BLaER1 (cell line): ENCODE results near the gene RUFY4.
A peak's percentile ranks its signal among the peaks of the same experiment; 100 is the strongest.
"Not testable (repeated sequence)": the region's sequence is repeated elsewhere in the genome, so short reads cannot be mapped to it uniquely, and the experiment has no call there.

Source experiments
- H3K27ac ChIP-seq: shearing (Covaris generic); formaldehyde crosslinking; 2 replicates; pipeline ENCODE4 v1.8.1; 2022
- H3K27me3 ChIP-seq: shearing (Covaris generic); formaldehyde crosslinking; 2 replicates; pipeline ENCODE4 v1.8.1; 2022
- H3K36me3 ChIP-seq: shearing (Covaris generic); formaldehyde crosslinking; 2 replicates; pipeline ENCODE4 v1.8.1; 2022
- H3K4me1 ChIP-seq: shearing (Covaris generic); formaldehyde crosslinking; 2 replicates; pipeline ENCODE4 v1.8.1; 2022
- H3K4me2 ChIP-seq: shearing (Covaris generic); formaldehyde crosslinking; 2 replicates; pipeline ENCODE4 v1.8.1; 2022
- H3K4me3 ChIP-seq: shearing (Covaris generic); formaldehyde crosslinking; 2 replicates; pipeline ENCODE4 v1.8.1; 2022
- H3K9ac ChIP-seq: shearing (Covaris generic); formaldehyde crosslinking; 2 replicates; pipeline ENCODE4 v1.8.1; 2022
- H3K9me3 ChIP-seq: shearing (Covaris generic); formaldehyde crosslinking; 2 replicates; pipeline ENCODE4 v1.8.1; 2022
- H4K20me1 ChIP-seq: shearing (Covaris generic); formaldehyde crosslinking; 2 replicates; pipeline ENCODE4 v1.8.1; 2022
- Cebpa-rat ChIP-seq: shearing (Covaris generic); IDR thresholded peaks from 2 replicates; pipeline ENCODE4 v1.8.1; 2022

RUFY4 gene, protein sequence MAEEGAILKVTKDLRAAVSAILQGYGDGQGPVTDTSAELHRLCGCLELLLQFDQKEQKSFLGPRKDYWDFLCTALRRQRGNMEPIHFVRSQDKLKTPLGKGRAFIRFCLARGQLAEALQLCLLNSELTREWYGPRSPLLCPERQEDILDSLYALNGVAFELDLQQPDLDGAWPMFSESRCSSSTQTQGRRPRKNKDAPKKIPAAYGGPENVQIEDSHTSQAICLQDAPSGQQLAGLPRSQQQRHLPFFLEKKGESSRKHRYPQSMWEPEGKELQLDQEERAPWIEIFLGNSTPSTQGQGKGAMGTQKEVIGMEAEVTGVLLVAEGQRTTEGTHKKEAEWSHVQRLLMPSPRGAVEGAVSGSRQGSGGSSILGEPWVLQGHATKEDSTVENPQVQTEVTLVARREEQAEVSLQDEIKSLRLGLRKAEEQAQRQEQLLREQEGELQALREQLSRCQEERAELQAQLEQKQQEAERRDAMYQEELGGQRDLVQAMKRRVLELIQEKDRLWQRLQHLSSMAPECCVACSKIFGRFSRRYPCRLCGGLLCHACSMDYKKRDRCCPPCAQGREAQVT

DNA sequence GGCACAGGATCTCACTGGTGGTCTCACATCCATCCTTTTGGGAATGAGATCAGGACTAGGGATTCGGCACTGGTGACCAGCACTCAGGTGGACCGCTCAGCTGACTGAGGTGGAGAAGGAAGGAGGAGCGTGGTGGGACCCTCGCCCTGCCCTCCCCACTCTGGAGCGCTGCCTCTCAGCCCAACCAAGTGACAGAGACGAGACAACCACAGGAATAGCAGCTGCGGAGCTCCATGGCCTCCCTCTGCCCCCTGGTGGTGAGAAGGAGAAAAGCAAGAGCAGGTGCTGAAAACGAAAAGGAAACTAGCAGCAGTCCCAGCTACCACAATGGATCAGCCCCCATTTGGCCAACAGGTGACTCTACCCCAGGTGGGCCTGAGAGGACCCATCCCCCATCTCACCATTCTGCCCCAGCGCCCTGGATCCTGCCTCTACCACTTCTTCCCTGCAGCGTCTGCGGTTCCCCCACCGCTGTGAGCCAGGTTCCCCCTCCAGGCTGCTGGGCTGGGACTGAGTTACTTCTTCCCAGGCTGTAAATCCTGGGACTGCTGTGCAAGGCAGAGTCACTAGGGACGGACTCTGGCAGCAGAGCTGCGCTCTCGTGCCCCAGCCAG lies at the start of gene RUFY4:
Gene RUFY4, plus strand, starts transcription at position 533 of the 614 bp plus-strand sequence. CDS start 1,353 bp downstream, outside the sequence.
- not testable (repeated sequence) for H3K27me3 ChIP-seq, H3K9ac ChIP-seq, H3K27ac ChIP-seq, H4K20me1 ChIP-seq, H3K4me3 ChIP-seq, H3K9me3 ChIP-seq, H3K36me3 ChIP-seq
- peak within 1 kb of the TSS; percentile 28; the same call in 1 of the 2 replicates for H3K4me2 ChIP-seq
- H3K4me1 ChIP-seq = peaks cover 19% of the 10 kb centered on the region

DNA sequence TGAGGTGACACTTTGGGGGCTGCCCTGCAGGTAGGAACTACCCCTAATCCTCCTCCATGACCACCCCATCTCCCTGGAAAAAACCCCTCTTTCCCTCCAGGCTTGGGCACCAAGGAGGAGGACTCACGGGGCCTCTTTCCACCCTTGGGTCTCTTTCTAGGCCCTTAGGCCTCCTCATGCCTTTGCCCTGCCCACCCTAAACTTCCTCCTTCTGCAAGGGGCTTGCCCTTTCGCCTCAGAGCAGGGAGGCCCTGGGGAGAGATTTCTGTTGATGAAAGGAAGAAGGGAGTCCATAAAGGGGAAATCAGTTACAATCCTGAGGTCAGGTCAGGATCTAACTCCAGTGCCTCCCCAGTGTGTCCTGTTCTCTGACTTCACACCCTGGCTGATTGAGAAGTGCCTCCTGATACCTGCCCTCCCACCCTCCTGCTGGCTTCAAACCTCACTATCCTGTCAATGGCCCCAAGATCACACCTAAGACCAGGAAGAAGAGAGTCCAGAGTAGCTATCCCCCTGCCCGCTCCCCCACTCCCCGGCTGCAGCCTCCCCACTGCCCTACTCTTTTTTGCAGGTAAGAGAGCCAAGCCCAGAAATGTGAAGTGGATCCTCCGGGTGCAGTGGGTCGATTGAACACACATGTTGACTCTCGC lies 49.5 kb upstream of the RUFY4 start:
- Histone ChIP-seq H3K36me3 (no peaks in the 10 kb centered on the region), H3K4me3 (peak overlapping the region; percentile 52), H3K27ac (peak overlapping the region; percentile 93), H3K4me2 (peak overlapping the region; percentile 98), H3K9ac (peak overlapping the region; percentile 82), H3K9me3 (no peaks in the 10 kb centered on the region), H4K20me1 (no peaks in the 10 kb centered on the region), H3K27me3 (no peaks in the 10 kb centered on the region), H3K4me1 (peaks cover 100% of the 10 kb centered on the region)
- TF ChIP-seq Cebpa-rat = no peak

DNA sequence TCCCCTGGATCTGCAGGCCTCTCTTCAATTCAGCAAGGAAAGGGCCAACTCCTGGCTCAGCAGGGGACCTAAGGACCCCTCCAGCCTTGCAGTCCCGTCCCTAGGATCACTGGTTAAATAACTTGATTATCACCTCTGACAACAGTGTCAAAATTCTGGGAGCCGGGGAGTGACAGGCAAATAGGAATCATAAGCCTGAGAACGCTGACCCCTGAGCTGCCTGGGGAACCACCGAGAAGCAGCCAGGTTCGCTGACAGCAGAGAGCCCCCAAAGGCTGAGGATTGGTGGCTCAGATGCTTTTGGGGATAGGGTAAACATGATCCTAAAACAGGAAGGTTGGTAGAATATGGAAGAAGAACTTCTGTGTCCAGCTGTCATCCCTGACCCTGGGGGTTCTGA lies 48.8 kb upstream of the RUFY4 start:
- H4K20me1 ChIP-seq = no peaks in the 10 kb centered on the region
- peak overlapping the region; percentile 82 for H3K9ac ChIP-seq
- no peaks in the 10 kb centered on the region for H3K27me3 ChIP-seq
- peak overlapping the region; percentile 52 for H3K4me3 ChIP-seq
- H3K4me2 ChIP-seq = peak overlapping the region; percentile 98
- H3K27ac ChIP-seq = peak overlapping the region; percentile 93
- H3K4me1 ChIP-seq = peaks cover 100% of the 10 kb centered on the region
- H3K36me3 ChIP-seq = no peaks in the 10 kb centered on the region
- no peak for TF ChIP-seq Cebpa-rat
- no peaks in the 10 kb centered on the region for H3K9me3 ChIP-seq

DNA sequence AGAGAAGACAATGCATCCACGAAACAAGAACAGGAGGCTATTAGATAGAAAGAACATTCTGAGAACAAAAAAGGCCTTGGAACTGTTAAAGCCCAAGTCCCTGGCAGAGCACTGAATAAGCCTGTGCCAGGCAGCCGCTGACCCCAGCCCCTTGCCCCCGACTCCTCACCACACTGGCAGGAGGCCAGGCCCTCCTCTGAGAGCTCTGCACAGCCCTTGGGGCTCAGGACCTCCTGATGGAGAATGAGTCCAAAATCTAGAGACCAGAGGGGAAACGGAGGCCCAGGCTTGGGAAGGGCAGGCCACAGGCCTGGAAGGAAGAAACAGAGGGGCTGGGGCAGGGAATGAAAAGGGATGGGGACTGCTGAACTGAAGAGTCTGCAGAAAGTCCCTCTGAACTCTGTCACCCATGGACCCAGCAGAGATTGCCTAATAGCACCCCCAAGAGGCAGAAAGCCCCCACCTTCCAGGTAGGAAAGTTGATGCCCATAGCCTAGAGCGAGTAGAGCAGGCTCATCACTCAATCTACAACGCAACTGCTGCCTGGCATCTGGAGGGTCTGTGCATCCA lies 48.0 kb upstream of the RUFY4 start:
- peaks cover 100% of the 10 kb centered on the region for H3K4me1 ChIP-seq
- peak overlapping the region; percentile 98 for H3K4me2 ChIP-seq
- TF ChIP-seq Cebpa-rat = peak; percentile 41; the same call in 1 of the 2 replicates

DNA sequence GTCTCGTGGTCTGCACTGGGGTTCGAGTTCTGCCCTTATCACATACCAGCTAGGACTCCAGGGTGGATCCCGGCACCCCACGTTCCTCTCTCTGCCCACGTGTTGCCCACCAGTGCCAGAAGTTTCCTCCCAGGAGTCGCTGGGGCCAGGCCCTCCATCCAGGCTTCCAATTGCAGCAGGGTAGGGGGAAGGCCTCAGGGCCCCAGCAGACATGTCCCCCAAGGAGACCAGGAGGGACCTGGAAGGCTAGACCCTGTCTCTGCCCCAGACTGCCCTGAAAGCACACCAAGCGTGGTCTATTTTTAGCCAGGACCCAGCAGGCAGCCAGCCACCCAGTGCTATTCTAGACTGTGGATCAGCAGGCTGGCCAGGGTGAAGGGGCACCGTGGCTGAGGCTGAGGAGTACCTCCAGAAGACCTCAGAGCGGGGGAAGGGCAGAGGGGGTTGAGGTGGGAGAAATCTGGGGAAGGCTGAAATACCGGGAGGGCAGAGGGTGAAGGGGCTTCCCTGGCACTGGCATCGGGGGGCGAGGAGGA lies 47.4 kb upstream of the RUFY4 start:
- no peak for TF ChIP-seq Cebpa-rat

More for the DNA sequence above, 48.0 kb upstream of the RUFY4 start:
- no peaks in the 10 kb centered on the region for H3K36me3 ChIP-seq
- peak overlapping the region; percentile 52 for H3K4me3 ChIP-seq
- H4K20me1 ChIP-seq = no peaks in the 10 kb centered on the region
- H3K27me3 ChIP-seq = no peaks in the 10 kb centered on the region
- peak overlapping the region; percentile 93 for H3K27ac ChIP-seq
- no peaks in the 10 kb centered on the region for H3K9me3 ChIP-seq
- peak overlapping the region; percentile 82 for H3K9ac ChIP-seq

DNA sequence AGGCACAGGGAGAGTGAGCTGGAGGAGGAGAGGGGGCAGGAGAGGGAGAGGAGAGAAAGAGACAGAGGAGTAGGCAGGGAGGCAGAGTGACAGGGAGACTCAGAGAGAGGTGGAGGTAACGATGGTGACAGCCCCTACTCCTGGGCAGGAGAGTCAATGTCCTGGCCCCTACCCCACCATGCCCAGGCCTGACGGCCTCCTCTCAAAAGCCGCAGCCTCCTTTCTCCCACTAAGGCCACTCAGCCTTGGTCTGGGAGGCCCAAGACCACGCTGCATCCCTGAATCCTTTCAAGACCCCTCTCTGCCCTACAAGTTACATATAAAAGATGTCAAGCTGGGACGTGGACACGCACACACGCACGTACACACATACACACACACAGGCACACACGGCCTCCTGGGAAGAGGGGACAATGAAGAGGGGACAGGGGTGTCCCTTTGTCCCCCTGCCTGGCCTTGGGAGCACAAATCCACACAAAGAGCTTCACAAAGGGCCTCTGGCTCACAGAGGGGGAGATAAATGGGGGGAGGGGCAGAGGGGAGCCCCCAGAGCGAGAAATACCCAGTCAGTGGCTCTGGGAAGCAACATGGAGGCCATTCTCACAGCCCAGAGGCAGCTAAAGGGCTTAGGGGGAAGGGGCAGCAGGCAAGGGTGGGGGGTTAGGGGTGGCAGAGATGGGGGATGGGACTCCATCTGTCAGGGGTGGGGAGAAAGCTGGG lies 46.8 kb upstream of the RUFY4 start:
- Histone ChIP-seq H3K9ac (peak overlapping the region; percentile 82), H3K4me2 (peak overlapping the region; percentile 98), H3K27me3 (no peaks in the 10 kb centered on the region), H3K27ac (peak overlapping the region; percentile 93), H3K4me1 (peaks cover 100% of the 10 kb centered on the region), H4K20me1 (no peaks in the 10 kb centered on the region), H3K9me3 (no peaks in the 10 kb centered on the region), H3K36me3 (no peaks in the 10 kb centered on the region), H3K4me3 (no peak overlapping the region)
- no peak for TF ChIP-seq Cebpa-rat

More for the DNA sequence above, 47.4 kb upstream of the RUFY4 start:
- Histone ChIP-seq H3K27ac (peak overlapping the region; percentile 93), H3K36me3 (no peaks in the 10 kb centered on the region), H3K4me2 (peak overlapping the region; percentile 98), H3K4me1 (peaks cover 100% of the 10 kb centered on the region), H4K20me1 (no peaks in the 10 kb centered on the region), H3K4me3 (peak overlapping the region; percentile 52; the same call in 1 of the 2 replicates), H3K27me3 (no peaks in the 10 kb centered on the region), H3K9ac (peak overlapping the region; percentile 82), H3K9me3 (no peaks in the 10 kb centered on the region)

DNA sequence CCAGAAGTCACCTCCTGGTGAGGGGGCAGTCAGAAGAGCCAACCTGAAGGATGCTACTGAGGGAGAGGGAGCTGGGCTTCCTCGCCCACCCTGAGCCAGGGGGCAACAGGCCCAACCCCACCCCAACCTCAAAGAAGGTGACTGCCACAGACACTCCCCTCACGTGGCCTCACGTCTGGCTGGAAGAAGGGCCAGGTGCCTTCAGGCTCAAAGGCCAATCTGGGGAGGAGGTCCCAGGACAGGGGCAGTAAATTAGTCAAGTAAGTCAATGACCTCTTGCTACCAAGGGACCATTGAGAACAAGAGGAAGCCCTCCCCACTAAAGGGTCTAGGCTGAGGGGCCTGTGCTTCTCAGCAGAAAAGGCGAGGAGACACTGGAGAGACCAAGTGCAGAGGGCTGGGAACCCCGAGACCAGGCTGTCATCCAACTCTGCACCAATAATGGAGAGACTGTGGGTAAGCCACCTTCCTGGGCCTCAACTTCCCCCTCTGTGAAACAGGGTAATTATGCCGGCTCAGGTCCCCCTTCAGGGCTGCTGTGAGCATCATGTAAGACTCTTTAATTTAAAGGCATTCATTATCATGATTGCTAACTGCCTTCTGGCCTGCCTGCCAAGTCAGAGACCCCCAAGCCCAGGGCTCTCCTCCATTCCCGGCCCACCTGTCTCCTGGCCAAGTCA lies 46.1 kb upstream of the RUFY4 start:
- H3K4me2 ChIP-seq = peak overlapping the region; percentile 98
- H3K27ac ChIP-seq = peak overlapping the region; percentile 93
- H4K20me1 ChIP-seq = no peaks in the 10 kb centered on the region
- no peaks in the 10 kb centered on the region for H3K36me3 ChIP-seq
- no peaks in the 10 kb centered on the region for H3K27me3 ChIP-seq
- H3K9me3 ChIP-seq = no peaks in the 10 kb centered on the region
- no peak overlapping the region for H3K4me3 ChIP-seq
- no peak for TF ChIP-seq Cebpa-rat
- peaks cover 100% of the 10 kb centered on the region for H3K4me1 ChIP-seq
- no peak overlapping the region for H3K9ac ChIP-seq

DNA sequence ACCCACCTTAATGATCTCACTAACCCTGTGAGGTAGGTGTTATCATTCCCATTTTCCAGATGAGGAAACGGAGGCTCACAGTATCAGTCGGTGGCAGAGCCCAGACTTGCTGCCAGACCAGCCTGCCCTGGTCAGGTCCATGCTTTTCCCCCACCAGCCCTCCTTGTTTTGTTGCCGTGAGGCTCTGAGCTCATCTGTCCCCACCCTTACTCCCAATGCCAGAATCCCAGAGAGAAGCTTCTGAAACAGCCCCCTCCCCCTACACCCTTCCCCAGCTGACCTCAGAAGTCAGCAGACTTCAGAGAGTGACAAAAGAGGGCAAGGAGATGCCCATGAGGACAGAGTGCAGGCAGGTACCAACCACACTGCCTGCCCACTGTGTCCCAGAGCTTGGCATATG lies 45.4 kb upstream of the RUFY4 start:
- no peak for TF ChIP-seq Cebpa-rat
- H3K36me3 ChIP-seq = no peaks in the 10 kb centered on the region
- no peaks in the 10 kb centered on the region for H4K20me1 ChIP-seq
- H3K4me3 ChIP-seq = no peak overlapping the region
- peaks cover 100% of the 10 kb centered on the region for H3K4me1 ChIP-seq
- peak overlapping the region; percentile 93 for H3K27ac ChIP-seq
- H3K9me3 ChIP-seq = no peaks in the 10 kb centered on the region
- no peak overlapping the region for H3K9ac ChIP-seq
- H3K27me3 ChIP-seq = no peaks in the 10 kb centered on the region
- peak overlapping the region; percentile 98 for H3K4me2 ChIP-seq
